ENCODE measurements around the gene TACC2. TPM values are rescaled to one million over a fixed set of nuclear protein-coding genes. Genes with fewer than 3 reads are reported as not detected.
A peak's percentile ranks its signal among the peaks of the same experiment; 100 is the strongest.

Gene TACC2
- polyA plus RNA-seq, 4 donors, result 28.6 to 99.5 (median 77.2) TPM

- no peaks in the 10 kb centered on the region for H3K9me3 ChIP-seq (ENCODE audit: control insufficient read depth in 2 of 2, insufficient read depth in 1 of 2, low read depth in 1 of 2, low read length in 1 of 2)
- H3K4me1 ChIP-seq (ENCODE audit: control insufficient read depth in 3 of 3, insufficient read depth in 2 of 3, low read depth in 1 of 3, low read length in 2 of 3), result no peaks in the 10 kb centered on the region
- H3K27me3 ChIP-seq (ENCODE audit: control insufficient read depth in 3 of 3, insufficient read depth in 3 of 3, low read length in 3 of 3), result no peaks in the 10 kb centered on the region
- H3K4me3 ChIP-seq (ENCODE audit: low read depth in 1 of 3, low read length in 3 of 3), result no peak overlapping the region
- peak overlapping the region in 1 of 3 donors; percentile 12 for H3K27ac ChIP-seq (ENCODE audit: low read depth in 1 of 3, low read length in 2 of 3)
- no peaks in the 10 kb centered on the region for H3K36me3 ChIP-seq (ENCODE audit: control insufficient read depth in 3 of 3, insufficient read depth in 2 of 3, low read depth in 1 of 3, low read length in 3 of 3)
- 61 to 78% (median 74%) methylated on average over 7 of the region's 7 CpGs for WGBS, 3 donors
- no peak for FAIRE-seq
- no peak for DNase-seq
Measured at GRCh38 chr10:122286867-122287266, 297.9 kb downstream of the TACC2 start.

GRCh38 chr10:122287570-122287969, 298.6 kb downstream of the TACC2 start:
- no peaks in the 10 kb centered on the region for H3K9me3 ChIP-seq (ENCODE audit: control insufficient read depth in 2 of 2, insufficient read depth in 1 of 2, low read depth in 1 of 2, low read length in 1 of 2)
- FAIRE-seq, result no peak

GRCh38 chr10:122288262-122288661, 299.3 kb downstream of the TACC2 start:
- no peak for FAIRE-seq
- 81 to 87% (median 85%) methylated on average over 6 of the region's 6 CpGs for WGBS, 3 donors
- Histone ChIP-seq H3K27ac (ENCODE audit: low read depth in 1 of 3, low read length in 2 of 3) (no peak overlapping the region), H3K4me1 (ENCODE audit: control insufficient read depth in 3 of 3, insufficient read depth in 2 of 3, low read depth in 1 of 3, low read length in 2 of 3) (no peaks in the 10 kb centered on the region), H3K4me3 (ENCODE audit: low read depth in 1 of 3, low read length in 3 of 3) (no peak overlapping the region), H3K9me3 (ENCODE audit: control insufficient read depth in 2 of 2, insufficient read depth in 1 of 2, low read depth in 1 of 2, low read length in 1 of 2) (no peaks in the 10 kb centered on the region), H3K27me3 (ENCODE audit: control insufficient read depth in 3 of 3, insufficient read depth in 3 of 3, low read length in 3 of 3) (no peaks in the 10 kb centered on the region), H3K36me3 (ENCODE audit: control insufficient read depth in 3 of 3, insufficient read depth in 2 of 3, low read depth in 1 of 3, low read length in 3 of 3) (no peaks in the 10 kb centered on the region)
- DNase-seq, result no peak

More at GRCh38 chr10:122287570-122287969, 298.6 kb downstream of the TACC2 start:
- Histone ChIP-seq H3K27me3 (ENCODE audit: control insufficient read depth in 3 of 3, insufficient read depth in 3 of 3, low read length in 3 of 3) (no peaks in the 10 kb centered on the region), H3K4me1 (ENCODE audit: control insufficient read depth in 3 of 3, insufficient read depth in 2 of 3, low read depth in 1 of 3, low read length in 2 of 3) (no peaks in the 10 kb centered on the region), H3K4me3 (ENCODE audit: low read depth in 1 of 3, low read length in 3 of 3) (no peak overlapping the region), H3K36me3 (ENCODE audit: control insufficient read depth in 3 of 3, insufficient read depth in 2 of 3, low read depth in 1 of 3, low read length in 3 of 3) (no peaks in the 10 kb centered on the region), H3K27ac (ENCODE audit: low read depth in 1 of 3, low read length in 2 of 3) (no peak overlapping the region)
- DNase-seq, result no peak
- 61 to 77% (median 75%) methylated on average over 5 of the region's 5 CpGs for WGBS, 3 donors

- FAIRE-seq, result no peak
- no peak for DNase-seq
- Histone ChIP-seq H3K27ac (ENCODE audit: low read depth in 1 of 3, low read length in 2 of 3) (no peak overlapping the region), H3K36me3 (ENCODE audit: control insufficient read depth in 3 of 3, insufficient read depth in 2 of 3, low read depth in 1 of 3, low read length in 3 of 3) (no peaks in the 10 kb centered on the region), H3K27me3 (ENCODE audit: control insufficient read depth in 3 of 3, insufficient read depth in 3 of 3, low read length in 3 of 3) (no peaks in the 10 kb centered on the region), H3K9me3 (ENCODE audit: control insufficient read depth in 2 of 2, insufficient read depth in 1 of 2, low read depth in 1 of 2, low read length in 1 of 2) (no peaks in the 10 kb centered on the region), H3K4me3 (ENCODE audit: low read depth in 1 of 3, low read length in 3 of 3) (no peak overlapping the region), H3K4me1 (ENCODE audit: control insufficient read depth in 3 of 3, insufficient read depth in 2 of 3, low read depth in 1 of 3, low read length in 2 of 3) (peaks cover 0 to 4% (median 0%) of the 10 kb centered on the region in 3 donors)
- 62 to 69% (median 68%) methylated on average over 3 of the region's 3 CpGs for WGBS, 3 donors
Measured at GRCh38 chr10:122288917-122289316, 300.0 kb downstream of the TACC2 start.

GRCh38 chr10:122290334-122290733, 301.4 kb downstream of the TACC2 start:
- DNase-seq, result no peak
- no peak overlapping the region for H3K27ac ChIP-seq (ENCODE audit: low read depth in 1 of 3, low read length in 2 of 3)
- no peaks in the 10 kb centered on the region for H3K9me3 ChIP-seq (ENCODE audit: control insufficient read depth in 2 of 2, insufficient read depth in 1 of 2, low read depth in 1 of 2, low read length in 1 of 2)
- FAIRE-seq, result no peak
- WGBS, 3 donors, result 73 to 83% (median 78%) methylated on average over 7 of the region's 7 CpGs
- H3K4me3 ChIP-seq (ENCODE audit: low read depth in 1 of 3, low read length in 3 of 3), result no peak overlapping the region
- H3K27me3 ChIP-seq (ENCODE audit: control insufficient read depth in 3 of 3, insufficient read depth in 3 of 3, low read length in 3 of 3), result no peaks in the 10 kb centered on the region
- peaks cover 0 to 7% (median 0%) of the 10 kb centered on the region in 3 donors for H3K4me1 ChIP-seq (ENCODE audit: control insufficient read depth in 3 of 3, insufficient read depth in 2 of 3, low read depth in 1 of 3, low read length in 2 of 3)
- H3K36me3 ChIP-seq (ENCODE audit: control insufficient read depth in 3 of 3, insufficient read depth in 2 of 3, low read depth in 1 of 3, low read length in 3 of 3), result no peaks in the 10 kb centered on the region

- no peak overlapping the region for H3K27ac ChIP-seq (ENCODE audit: low read depth in 1 of 3, low read length in 2 of 3)
- H3K4me3 ChIP-seq (ENCODE audit: low read depth in 1 of 3, low read length in 3 of 3), result no peak overlapping the region
- peaks cover 0 to 7% (median 0%) of the 10 kb centered on the region in 3 donors for H3K4me1 ChIP-seq (ENCODE audit: control insufficient read depth in 3 of 3, insufficient read depth in 2 of 3, low read depth in 1 of 3, low read length in 2 of 3)
- H3K27me3 ChIP-seq (ENCODE audit: control insufficient read depth in 3 of 3, insufficient read depth in 3 of 3, low read length in 3 of 3), result no peaks in the 10 kb centered on the region
- FAIRE-seq, result no peak
- no peaks in the 10 kb centered on the region for H3K9me3 ChIP-seq (ENCODE audit: control insufficient read depth in 2 of 2, insufficient read depth in 1 of 2, low read depth in 1 of 2, low read length in 1 of 2)
- WGBS, 3 donors, result 84 to 91% (median 86%) methylated on average over 13 of the region's 13 CpGs
- no peak for DNase-seq
- H3K36me3 ChIP-seq (ENCODE audit: control insufficient read depth in 3 of 3, insufficient read depth in 2 of 3, low read depth in 1 of 3, low read length in 3 of 3), result no peaks in the 10 kb centered on the region
Measured at GRCh38 chr10:122290833-122291532, 302.0 kb downstream of the TACC2 start.

GRCh38 chr10:122291739-122292138, 302.8 kb downstream of the TACC2 start:
- no peak for DNase-seq
- Histone ChIP-seq H3K27ac (ENCODE audit: low read depth in 1 of 3, low read length in 2 of 3) (no peak overlapping the region), H3K36me3 (ENCODE audit: control insufficient read depth in 3 of 3, insufficient read depth in 2 of 3, low read depth in 1 of 3, low read length in 3 of 3) (no peaks in the 10 kb centered on the region), H3K4me3 (ENCODE audit: low read depth in 1 of 3, low read length in 3 of 3) (no peak overlapping the region), H3K4me1 (ENCODE audit: control insufficient read depth in 3 of 3, insufficient read depth in 2 of 3, low read depth in 1 of 3, low read length in 2 of 3) (peaks cover 0 to 7% (median 0%) of the 10 kb centered on the region in 3 donors), H3K27me3 (ENCODE audit: control insufficient read depth in 3 of 3, insufficient read depth in 3 of 3, low read length in 3 of 3) (no peaks in the 10 kb centered on the region), H3K9me3 (ENCODE audit: control insufficient read depth in 2 of 2, insufficient read depth in 1 of 2, low read depth in 1 of 2, low read length in 1 of 2) (no peaks in the 10 kb centered on the region)
- no peak for FAIRE-seq
- WGBS, 3 donors, result 81 to 88% (median 86%) methylated on average over 5 of the region's 5 CpGs

- WGBS, 3 donors, result 75 to 91% (median 86%) methylated on average over 3 of the region's 3 CpGs
- Histone ChIP-seq H3K27ac (ENCODE audit: low read depth in 1 of 3, low read length in 2 of 3) (no peak overlapping the region), H3K4me3 (ENCODE audit: low read depth in 1 of 3, low read length in 3 of 3) (no peak overlapping the region), H3K36me3 (ENCODE audit: control insufficient read depth in 3 of 3, insufficient read depth in 2 of 3, low read depth in 1 of 3, low read length in 3 of 3) (no peaks in the 10 kb centered on the region), H3K4me1 (ENCODE audit: control insufficient read depth in 3 of 3, insufficient read depth in 2 of 3, low read depth in 1 of 3, low read length in 2 of 3) (peaks cover 0 to 7% (median 0%) of the 10 kb centered on the region in 3 donors), H3K9me3 (ENCODE audit: control insufficient read depth in 2 of 2, insufficient read depth in 1 of 2, low read depth in 1 of 2, low read length in 1 of 2) (no peaks in the 10 kb centered on the region), H3K27me3 (ENCODE audit: control insufficient read depth in 3 of 3, insufficient read depth in 3 of 3, low read length in 3 of 3) (no peaks in the 10 kb centered on the region)
- DNase-seq (no peak), FAIRE-seq (no peak)
Measured at GRCh38 chr10:122292376-122292775, 303.4 kb downstream of the TACC2 start.

Measured in small intestine (tissue), 7 donors.